Upper lobe of right lung (tissue), 1 donor: ENCODE measurements around the gene ZNF565. TPM values are rescaled to one million over a fixed set of nuclear protein-coding genes. Genes with fewer than 3 reads are reported as not detected.

Experiments used
- ATAC-seq: fragments of 200-7000 bp; cut with Tn5 transposase; one replicate; pipeline ENCODE4 v1.9.1; 2020; ENCODE audit warnings: mild to moderate bottlenecking, moderate library complexity
- DNase-seq: peaks from one replicate; pipeline ENCODE4 v3.0.0-alpha.2; 2020
- H3K27ac ChIP-seq: fragments of 200-600 bp; one replicate; pipeline ENCODE4 v1.8.0; 2022
- H3K27me3 ChIP-seq: fragments of 200-600 bp; one replicate; pipeline ENCODE4 v1.8.0; 2022; ENCODE audit warnings: mild to moderate bottlenecking
- H3K36me3 ChIP-seq: fragments of 200-600 bp; one replicate; pipeline ENCODE4 v1.8.0; 2022
- H3K4me1 ChIP-seq: fragments of 200-600 bp; one replicate; pipeline ENCODE4 v1.8.0; 2022
- H3K4me3 ChIP-seq: fragments of 200-600 bp; one replicate; pipeline ENCODE4 v1.8.0; 2022; ENCODE audit warnings: mild to moderate bottlenecking
- H3K9me3 ChIP-seq: fragments of 200-600 bp; one replicate; pipeline ENCODE4 v1.8.0; 2022
- intact Hi-C: fragments of 100-400 bp; cut with DNase I; formaldehyde crosslinking; loops from one replicate; pipeline ENCODE4 v1.11.0; 2022
- total RNA-seq: library from RNA; stranded (reverse); fragmentation: NEBNext Ultra II Directional; extraction: Animal tissue kit (Norgen Biotek cat#: 25700); gene quantifications from one replicate; pipeline ENCODE4 v1.2.1, GENCODE V29; 2021
- TF ChIP-seq, protein P1 (sequence below): fragments of 200-600 bp; IDR thresholded peaks from one replicate; pipeline ENCODE4 v1.8.0; 2022; ENCODE audit warnings: antibody characterized with exemption
- donor health status: DM: no; HTN: yes; CAD: no; lungs with severe emphysema.

ZNF565 gene
- total RNA-seq, 1 donor from 2014 or later: 6.4 TPM

DNA sequence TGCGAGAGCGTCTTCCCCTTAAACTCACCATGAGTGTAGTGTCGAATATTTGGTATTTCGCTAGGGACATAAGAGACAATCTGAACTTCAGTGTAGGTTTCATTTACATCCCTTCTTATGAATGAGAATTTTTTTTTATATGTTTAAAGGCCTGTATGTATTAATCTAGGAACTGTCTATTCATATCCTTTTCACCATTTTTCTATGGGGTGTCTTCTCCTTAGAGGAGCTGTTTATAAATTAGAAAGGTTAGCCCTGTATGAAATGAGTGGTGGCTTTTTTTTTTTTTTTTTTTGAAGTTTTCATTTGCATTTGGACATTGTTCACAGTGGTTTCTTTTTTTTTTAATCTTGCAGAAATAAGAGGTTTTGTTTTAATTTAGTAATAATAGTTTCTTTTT is 8.0 kb upstream of the ZNF565 start:
- TF ChIP-seq, protein P1, sequence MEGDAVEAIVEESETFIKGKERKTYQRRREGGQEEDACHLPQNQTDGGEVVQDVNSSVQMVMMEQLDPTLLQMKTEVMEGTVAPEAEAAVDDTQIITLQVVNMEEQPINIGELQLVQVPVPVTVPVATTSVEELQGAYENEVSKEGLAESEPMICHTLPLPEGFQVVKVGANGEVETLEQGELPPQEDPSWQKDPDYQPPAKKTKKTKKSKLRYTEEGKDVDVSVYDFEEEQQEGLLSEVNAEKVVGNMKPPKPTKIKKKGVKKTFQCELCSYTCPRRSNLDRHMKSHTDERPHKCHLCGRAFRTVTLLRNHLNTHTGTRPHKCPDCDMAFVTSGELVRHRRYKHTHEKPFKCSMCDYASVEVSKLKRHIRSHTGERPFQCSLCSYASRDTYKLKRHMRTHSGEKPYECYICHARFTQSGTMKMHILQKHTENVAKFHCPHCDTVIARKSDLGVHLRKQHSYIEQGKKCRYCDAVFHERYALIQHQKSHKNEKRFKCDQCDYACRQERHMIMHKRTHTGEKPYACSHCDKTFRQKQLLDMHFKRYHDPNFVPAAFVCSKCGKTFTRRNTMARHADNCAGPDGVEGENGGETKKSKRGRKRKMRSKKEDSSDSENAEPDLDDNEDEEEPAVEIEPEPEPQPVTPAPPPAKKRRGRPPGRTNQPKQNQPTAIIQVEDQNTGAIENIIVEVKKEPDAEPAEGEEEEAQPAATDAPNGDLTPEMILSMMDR: no peak
- peaks cover 56% of the 10 kb centered on the region for H3K36me3 ChIP-seq
- H3K4me1 ChIP-seq: peaks cover 17% of the 10 kb centered on the region
- no peaks in the 10 kb centered on the region for H3K9me3 ChIP-seq
- no peak for ATAC-seq
- intact Hi-C loops: no loop called here
- no peaks in the 10 kb centered on the region for H3K27me3 ChIP-seq
- DNase-seq: no peak
- no peak overlapping the region for H3K27ac ChIP-seq
- H3K4me3 ChIP-seq: no peak overlapping the region

DNA sequence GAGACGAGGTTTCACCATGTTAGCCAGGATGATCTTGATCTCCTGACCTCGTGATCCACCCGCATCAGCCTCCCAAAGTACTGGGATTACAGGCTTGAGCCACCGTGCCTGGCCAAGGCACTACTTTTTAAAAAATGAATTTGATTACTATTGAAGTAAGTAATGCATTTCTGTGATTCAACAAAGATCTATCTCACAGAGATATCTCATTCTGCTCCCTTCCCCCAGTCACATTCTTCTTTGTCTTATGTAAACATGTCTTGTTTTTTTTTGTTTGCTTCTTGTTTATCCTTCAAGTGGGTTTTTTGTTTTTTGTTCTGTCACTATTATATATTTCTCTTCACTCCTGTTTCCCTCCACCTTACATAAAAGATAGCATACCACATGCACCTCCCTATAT is 7.0 kb upstream of the ZNF565 start:
- no peak overlapping the region for H3K4me3 ChIP-seq
- DNase-seq (no peak), ATAC-seq (no peak)
- intact Hi-C loops: no loop called here
- H3K27me3 ChIP-seq: no peaks in the 10 kb centered on the region
- no peak overlapping the region for H3K27ac ChIP-seq
- H3K4me1 ChIP-seq: peaks cover 20% of the 10 kb centered on the region
- peaks cover 46% of the 10 kb centered on the region for H3K36me3 ChIP-seq
- TF ChIP-seq, protein P1: no peak
- H3K9me3 ChIP-seq: no peaks in the 10 kb centered on the region

DNA sequence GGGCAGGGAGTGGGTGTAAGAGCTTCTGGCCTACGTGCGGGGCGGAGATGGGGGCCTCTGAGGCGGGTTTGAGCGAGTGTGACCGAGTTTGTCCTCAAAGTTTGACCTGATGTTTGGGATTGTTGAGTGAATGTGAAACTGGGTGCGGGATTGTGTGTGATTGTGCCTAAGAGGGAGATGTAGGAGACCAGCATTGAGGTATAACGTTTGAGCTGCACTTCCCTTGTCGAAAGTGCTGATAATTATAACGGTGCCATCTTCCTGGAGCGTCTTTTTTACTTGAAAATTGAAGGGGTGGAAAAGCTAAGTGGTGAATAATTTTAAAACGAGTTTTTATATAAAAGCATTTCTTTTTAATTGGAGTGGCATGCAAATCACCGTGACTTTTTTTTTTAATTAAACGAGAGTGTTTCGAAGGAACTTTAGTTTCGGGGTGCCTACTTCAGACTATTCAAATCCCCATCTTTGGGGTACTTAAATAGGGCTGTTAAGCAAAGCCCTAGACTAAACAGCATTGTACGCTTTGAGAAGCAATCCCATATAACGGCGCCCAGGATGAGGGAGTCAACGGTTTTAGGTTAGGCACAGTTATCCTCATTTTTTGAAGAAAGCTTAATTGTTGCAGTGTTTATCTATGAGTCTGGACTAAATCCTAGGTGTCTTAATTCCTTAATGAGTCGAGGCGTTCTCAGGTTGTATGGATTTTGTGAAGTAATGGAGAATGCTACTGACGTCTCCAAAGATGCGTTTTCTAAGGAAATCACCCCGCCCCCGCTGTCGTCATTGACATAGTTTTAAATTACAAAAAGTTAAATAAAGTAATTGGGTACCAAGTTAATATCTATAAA is 1.0 kb upstream of the ZNF565 start:
- no peaks in the 10 kb centered on the region for H3K9me3 ChIP-seq
- TF ChIP-seq, protein P1: no peak
- DNase-seq: no peak
- intact Hi-C loops: no loop called here
- H3K36me3 ChIP-seq: peaks cover 9% of the 10 kb centered on the region
- H3K4me3 ChIP-seq: peak overlapping the region; percentile 66
- peak overlapping the region; percentile 87 for H3K27ac ChIP-seq
- no peaks in the 10 kb centered on the region for H3K27me3 ChIP-seq
- peaks cover 13% of the 10 kb centered on the region for H3K4me1 ChIP-seq
- ATAC-seq: no peak

DNA sequence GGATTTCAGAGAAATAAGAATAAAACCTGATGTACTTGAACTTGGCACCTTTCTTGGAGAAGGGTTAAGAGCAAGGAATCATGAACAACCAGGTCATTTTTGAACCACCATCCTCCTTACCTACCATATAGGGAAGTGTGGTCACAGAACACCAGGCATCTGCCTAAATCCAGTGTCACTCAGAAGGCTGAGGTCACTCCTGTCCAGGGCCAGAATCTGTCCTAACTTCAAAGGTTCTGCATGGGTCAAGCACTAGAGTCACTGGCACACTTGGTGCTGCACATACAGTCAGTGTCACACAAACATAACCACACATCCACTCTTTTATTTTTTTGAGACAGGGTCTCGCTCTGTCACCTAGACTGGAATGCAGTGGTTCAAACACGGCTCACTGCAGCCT is 1.6 kb downstream of the ZNF565 start:
- no peak for ATAC-seq
- TF ChIP-seq, protein P1: no peak
- Histone ChIP-seq H3K27me3 (no peaks in the 10 kb centered on the region), H3K4me3 (no peak overlapping the region), H3K4me1 (peaks cover 13% of the 10 kb centered on the region), H3K9me3 (no peaks in the 10 kb centered on the region), H3K27ac (no peak overlapping the region), H3K36me3 (peaks cover 3% of the 10 kb centered on the region)
- intact Hi-C loops: no loop called here
- no peak for DNase-seq

DNA sequence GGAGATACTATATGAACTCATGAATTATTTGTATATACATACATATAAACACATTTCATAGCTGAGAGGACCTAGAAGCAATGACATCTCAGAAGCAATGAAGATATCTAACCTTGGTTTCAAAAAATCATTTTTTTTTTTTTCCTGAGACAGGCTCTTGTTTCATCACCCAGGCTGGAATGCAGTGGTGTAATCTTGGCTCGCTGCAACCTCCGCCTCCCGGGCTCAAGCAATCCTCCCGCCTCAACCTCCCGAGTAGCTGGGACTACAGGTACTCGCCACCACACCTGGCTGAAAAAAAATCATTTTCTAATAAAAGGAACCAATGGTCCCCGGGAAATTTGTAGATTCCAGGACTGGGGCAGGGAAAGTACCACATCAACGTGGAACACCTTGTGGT is 4.0 kb downstream of the ZNF565 start:
- H3K27ac ChIP-seq: no peak overlapping the region
- intact Hi-C loops: no loop called here
- H3K9me3 ChIP-seq: no peaks in the 10 kb centered on the region
- no peak overlapping the region for H3K4me3 ChIP-seq
- TF ChIP-seq, protein P1: no peak
- no peak for DNase-seq
- ATAC-seq: no peak
- no peaks in the 10 kb centered on the region for H3K27me3 ChIP-seq
- H3K36me3 ChIP-seq: no peaks in the 10 kb centered on the region
- H3K4me1 ChIP-seq: no peaks in the 10 kb centered on the region
